ENCODE measurements around the gene CCL28.

DNA sequence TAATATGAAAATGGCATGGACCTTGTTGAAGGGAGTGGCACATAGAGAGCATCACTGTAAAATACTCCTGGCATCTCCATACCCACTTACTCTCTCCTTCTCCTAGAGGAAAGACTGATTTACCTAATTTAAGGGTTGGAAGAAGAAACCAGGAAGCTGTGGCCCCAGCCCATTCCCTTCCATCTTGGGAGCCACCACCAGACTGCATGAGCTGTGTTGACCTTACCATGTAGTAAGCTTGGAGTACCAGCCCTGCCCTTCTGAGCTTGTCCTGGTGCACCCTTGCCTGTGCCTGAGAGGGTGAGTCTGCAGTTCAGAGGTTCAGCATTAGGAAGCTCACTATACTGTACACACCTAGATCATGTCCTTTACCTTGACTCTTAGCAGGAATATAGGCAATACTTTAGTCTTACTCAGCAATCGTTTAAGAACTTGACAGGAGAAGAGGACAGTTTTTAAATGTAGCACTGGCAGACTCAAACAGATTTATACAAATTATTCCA lies 63.3 kb downstream of the CCL28 start:
- TF ChIP-seq, protein P1, sequence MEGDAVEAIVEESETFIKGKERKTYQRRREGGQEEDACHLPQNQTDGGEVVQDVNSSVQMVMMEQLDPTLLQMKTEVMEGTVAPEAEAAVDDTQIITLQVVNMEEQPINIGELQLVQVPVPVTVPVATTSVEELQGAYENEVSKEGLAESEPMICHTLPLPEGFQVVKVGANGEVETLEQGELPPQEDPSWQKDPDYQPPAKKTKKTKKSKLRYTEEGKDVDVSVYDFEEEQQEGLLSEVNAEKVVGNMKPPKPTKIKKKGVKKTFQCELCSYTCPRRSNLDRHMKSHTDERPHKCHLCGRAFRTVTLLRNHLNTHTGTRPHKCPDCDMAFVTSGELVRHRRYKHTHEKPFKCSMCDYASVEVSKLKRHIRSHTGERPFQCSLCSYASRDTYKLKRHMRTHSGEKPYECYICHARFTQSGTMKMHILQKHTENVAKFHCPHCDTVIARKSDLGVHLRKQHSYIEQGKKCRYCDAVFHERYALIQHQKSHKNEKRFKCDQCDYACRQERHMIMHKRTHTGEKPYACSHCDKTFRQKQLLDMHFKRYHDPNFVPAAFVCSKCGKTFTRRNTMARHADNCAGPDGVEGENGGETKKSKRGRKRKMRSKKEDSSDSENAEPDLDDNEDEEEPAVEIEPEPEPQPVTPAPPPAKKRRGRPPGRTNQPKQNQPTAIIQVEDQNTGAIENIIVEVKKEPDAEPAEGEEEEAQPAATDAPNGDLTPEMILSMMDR (IDR thresholded peaks at IDR 0.05; ENCODE audit: insufficient read depth, low read length, poor library complexity, severe bottlenecking), result no peak
- no peak for TF ChIP-seq EZH2phosphoT487 (conservative IDR thresholded peaks at IDR 0.05; ENCODE audit: low read length)
